IMR-90 (cell line): Measurements from ENCODE around the gene METTL17. TPM values are rescaled to one million over a fixed set of nuclear protein-coding genes. Genes with fewer than 3 reads are reported as not detected.

Experiments
- ATAC-seq: fragments of 200-7000 bp; cut with Tn5 transposase; 2 replicates; pipeline ENCODE4 v1.9.1; 2020; ENCODE audit warnings: low read depth, mild to moderate bottlenecking, moderate library complexity
- BruUV-seq: library from RNA; stranded (reverse); fragments of 400-500 nt; replicated peaks from 2 replicates; lab custom pipeline; 2021; lab: Mats Ljungman, UMichigan
- CTCF ChIA-PET: fragments of 300-600 bp; formaldehyde crosslinking; extraction: SDS; loops from one replicate; lab custom pipeline; 2021; ENCODE audit warnings: antibody characterized with exemption; lab: Yijun Ruan, JAX
- POLR2A ChIA-PET: fragments of 300-600 bp; sonication (Branson Sonifier 250); formaldehyde crosslinking; loops from one replicate; lab custom pipeline; 2022; ENCODE audit warnings: antibody characterized with exemption; ENCODE audit not compliant: unreplicated experiment; lab: Charles Lee
- DNase-seq: peaks from one replicate; pipeline ENCODE4 v3.0.0; 2013
- H2AFZ ChIP-seq: replicated peaks from 2 replicates; pipeline ENCODE3; 2013; ENCODE audit warnings: low read length, mild to moderate bottlenecking; ENCODE audit not compliant: poor library complexity
- H2AK5ac ChIP-seq: 2 replicates; pipeline ENCODE4 v1.6.1; 2013; ENCODE audit warnings: low read depth, low read length, inconsistent platforms
- H2AK9ac ChIP-seq: replicated peaks from 2 replicates; pipeline ENCODE3; 2013; ENCODE audit warnings: mild to moderate bottlenecking, low read depth, low read length, moderate library complexity; ENCODE audit not compliant: poor library complexity
- H2BK120ac ChIP-seq: 2 replicates; pipeline ENCODE4 v1.6.1; 2013; ENCODE audit warnings: low read depth, low read length, inconsistent platforms
- H2BK15ac ChIP-seq: 3 replicates; pipeline ENCODE4 v1.6.1; 2013; ENCODE audit warnings: low read depth, low read length, inconsistent platforms
- H2BK20ac ChIP-seq: 2 replicates; pipeline ENCODE4 v1.6.1; 2013; ENCODE audit warnings: low read depth, mild to moderate bottlenecking, inconsistent platforms, low read length, moderate library complexity
- H2BK5ac ChIP-seq: 2 replicates; pipeline ENCODE4 v1.6.1; 2013; ENCODE audit warnings: mild to moderate bottlenecking, low read depth, low read length, inconsistent platforms; ENCODE audit not compliant: poor library complexity, severe bottlenecking
- H3K14ac ChIP-seq: replicated peaks from 2 replicates; pipeline ENCODE4 v1.6.1; 2013; ENCODE audit warnings: low read depth, low read length, inconsistent platforms
- H3K18ac ChIP-seq: 2 replicates; pipeline ENCODE4 v1.6.1; 2013; ENCODE audit warnings: low read depth, low read length, control low read depth
- H3K23ac ChIP-seq: 2 replicates; pipeline ENCODE4 v1.6.1; 2013; ENCODE audit warnings: low read depth, low read length, inconsistent platforms
- H3K27ac ChIP-seq: 2 replicates; pipeline ENCODE4 v1.5.1; 2013; ENCODE audit warnings: mild to moderate bottlenecking, control low read depth, low read length; ENCODE audit not compliant: insufficient read depth
- H3K27me3 ChIP-seq: 2 replicates; pipeline ENCODE4 v1.6.1; 2013; ENCODE audit warnings: low read length; ENCODE audit not compliant: control insufficient read depth, insufficient read depth
- H3K36me3 ChIP-seq: 2 replicates; pipeline ENCODE4 v1.6.1; 2013; ENCODE audit warnings: low read length, mixed read lengths; ENCODE audit not compliant: control insufficient read depth, insufficient read depth
- H3K4ac ChIP-seq: 2 replicates; pipeline ENCODE4 v1.6.1; 2013; ENCODE audit warnings: low read depth, low read length, inconsistent platforms
- H3K4me1 ChIP-seq: 2 replicates; pipeline ENCODE4 v1.6.1; 2013; ENCODE audit warnings: low read length, mixed read lengths; ENCODE audit not compliant: control insufficient read depth, insufficient read depth
- H3K4me2 ChIP-seq: 2 replicates; pipeline ENCODE4 v1.6.1; 2013; ENCODE audit warnings: low read depth, mild to moderate bottlenecking, control low read depth, low read length, moderate library complexity
- H3K4me3 ChIP-seq: 2 replicates; pipeline ENCODE4 v1.5.1; 2013; ENCODE audit warnings: low read depth, mild to moderate bottlenecking, control low read depth, low read length, moderate library complexity; ENCODE audit not compliant: insufficient read depth
- H3K56ac ChIP-seq: 2 replicates; pipeline ENCODE4 v1.6.1; 2013; ENCODE audit warnings: low read length, inconsistent platforms; ENCODE audit not compliant: insufficient read depth; ENCODE audit errors: extremely low read depth
- H3K79me1 ChIP-seq, 2 experiments: 2 replicates each; pipeline ENCODE4 v1.6.1; 2013; ENCODE audit warnings: low read length in 2 of 2, inconsistent platforms in 1 of 2, low read depth in 1 of 2
- H3K9ac ChIP-seq: 2 replicates; pipeline ENCODE4 v1.6.1; 2013; ENCODE audit warnings: low read depth, low read length, control low read depth
- H3K9me1 ChIP-seq: 2 replicates; pipeline ENCODE4 v1.6.1; 2013; ENCODE audit warnings: low read length, inconsistent platforms; ENCODE audit not compliant: insufficient read depth
- H3K9me3 ChIP-seq: 2 replicates; pipeline ENCODE4 v1.6.1; 2013; ENCODE audit warnings: low read length; ENCODE audit not compliant: control insufficient read depth, insufficient read depth
- H4K20me1 ChIP-seq: 2 replicates; pipeline ENCODE4 v1.6.1; 2013; ENCODE audit warnings: low read length, inconsistent platforms; ENCODE audit not compliant: insufficient read depth
- H4K5ac ChIP-seq: 2 replicates; pipeline ENCODE4 v1.6.1; 2013; ENCODE audit warnings: mild to moderate bottlenecking, low read depth, low read length, control low read depth
- H4K8ac ChIP-seq, 2 experiments: 2 replicates each; pipeline ENCODE4 v1.6.1; 2013; ENCODE audit warnings: low read depth in 2 of 2, low read length in 2 of 2, control low read depth in 1 of 2, inconsistent platforms in 1 of 2
- H4K91ac ChIP-seq: 2 replicates; pipeline ENCODE4 v1.6.1; 2013; ENCODE audit warnings: low read depth, low read length, inconsistent platforms; ENCODE audit not compliant: insufficient read depth
- BHLHE40 ChIP-seq: fragments of 150-350 bp; IDR thresholded peaks from 2 replicates; pipeline ENCODE4 v1.6.1; 2016; ENCODE audit warnings: mild to moderate bottlenecking, low read depth, low read length
- CHD1 ChIP-seq: IDR thresholded peaks from 2 replicates; pipeline ENCODE4 v1.6.1; 2012; ENCODE audit warnings: low read depth, low read length, improper control_type of control experiment
- CTCF ChIP-seq: conservative IDR thresholded peaks from 2 replicates; pipeline ENCODE4 v1.5.1; 2012; ENCODE audit warnings: mild to moderate bottlenecking, low read depth, low read length, improper control_type of control experiment
- ELK1 ChIP-seq: fragments of 150-350 bp; IDR thresholded peaks from 2 replicates; pipeline ENCODE4 v1.6.1; 2016; ENCODE audit warnings: low read depth, mild to moderate bottlenecking, low read length, moderate library complexity, borderline replicate concordance
- FOS ChIP-seq: fragments of 150-350 bp; IDR thresholded peaks from 2 replicates; pipeline ENCODE4 v1.6.1; 2016; ENCODE audit warnings: low read depth, low read length
- MAFK ChIP-seq: IDR thresholded peaks from 2 replicates; pipeline ENCODE4 v1.6.1; 2012; ENCODE audit warnings: low read depth, low read length, improper control_type of control experiment
- MAZ ChIP-seq: IDR thresholded peaks from 2 replicates; pipeline ENCODE4 v1.6.1; 2012; ENCODE audit warnings: low read depth, mild to moderate bottlenecking, low read length, improper control_type of control experiment, moderate library complexity, borderline replicate concordance
- MXI1 ChIP-seq: IDR thresholded peaks from 2 replicates; pipeline ENCODE4 v1.6.1; 2012; ENCODE audit warnings: low read depth, mild to moderate bottlenecking, low read length, moderate library complexity, borderline replicate concordance
- POLR2A ChIP-seq: IDR thresholded peaks from 2 replicates; pipeline ENCODE4 v1.6.1; 2012; ENCODE audit warnings: mild to moderate bottlenecking, low read depth, low read length
- RCOR1 ChIP-seq: IDR thresholded peaks from 2 replicates; pipeline ENCODE4 v1.6.1; 2012; ENCODE audit warnings: mild to moderate bottlenecking, low read length, improper control_type of control experiment; ENCODE audit not compliant: insufficient replicate concordance
- RFX5 ChIP-seq: IDR thresholded peaks from 2 replicates; pipeline ENCODE4 v1.8.0; 2012; ENCODE audit warnings: low read depth, mild to moderate bottlenecking, low read length, moderate library complexity
- WGBS, 2 experiments: methylation state at CpG; one replicate each; pipeline versions ENCODE4 v1.1.5 to v1.1.7; 2013; ENCODE audit warnings: missing lambda C conversion rate in 2 of 2; ENCODE audit not compliant: insufficient read length in 1 of 2; ENCODE audit errors: extremely low coverage in 2 of 2; 5-methylcytosine and 5-hydroxymethylcytosine counted together
- dilution Hi-C: fragments of 300-500 bp; cut with HindIII; formaldehyde crosslinking; loops from one replicate; pipeline ENCODE4 v1.14.3; 2018; ENCODE audit warnings: low sequenced_read_pairs; ENCODE audit not compliant: unreplicated experiment
- in situ Hi-C: fragments of 300-500 bp; cut with MboI; formaldehyde crosslinking; loops from 3 replicates; pipeline ENCODE4 v1.14.3; 2019; ENCODE audit warnings: low sequenced_read_pairs, inconsistent platforms, mixed read lengths
- intact Hi-C: fragments of 100-400 bp; cut with micrococcal nuclease; formaldehyde crosslinking; loops from 2 replicates; pipeline ENCODE4 v1.10.0; 2022
- polyA plus RNA-seq, 3 experiments: library from polyadenylated mRNA; depleted of rRNA; stranded (reverse); fragments of >200 nt; gene quantifications; 2 replicates each; pipeline ENCODE4 v1.2.3, GENCODE V29; 2012; ENCODE audit warnings: low replicate concordance in 1 of 3
- total RNA-seq: library from RNA; depleted of rRNA; stranded (reverse); fragments of >200 nt; gene quantifications from 2 replicates; pipeline ENCODE4 v1.2.3, GENCODE V29; 2012

METTL17 gene
- total and polyA plus RNA-seq, 2 of the 4 experiments (the other 2 are of a cell fraction) = 32.8 to 69.7 TPM

- CTCF ChIA-PET = interaction anchor here (1.9 kb wide), 1 partner anchor 13 kb away, joined by 5 read pairs; no protein-coding TSS in a partner anchor
- in situ Hi-C loops = loop anchor here (25.0 kb wide), 1 partner anchor 646 kb away; the partner anchor contains the start of genes CCNB1IP1 and PARP2
Measured at GRCh38 chr14:20982646-20983369, 7.0 kb upstream of the METTL17 start.

More at GRCh38 chr14:20982646-20983369, 7.0 kb upstream of the METTL17 start:
- peaks cover 3% of the 10 kb centered on the region for H3K4me1 ChIP-seq
- no peak overlapping the region for H2AK9ac ChIP-seq
- dilution Hi-C loops = no loop called here
- H3K4me3 ChIP-seq = no peak overlapping the region
- H4K5ac ChIP-seq = no peak overlapping the region
- POLR2A ChIA-PET = no interaction called here
- TF ChIP-seq CTCF (no peak), POLR2A (no peak), BHLHE40 (no peak), RFX5 (no peak), MXI1 (no peak), RCOR1 (no peak), MAFK (no peak), FOS (no peak), CHD1 (no peak), ELK1 (no peak), MAZ (no peak)
- H2AFZ ChIP-seq = no peak overlapping the region
- ATAC-seq (no peak), DNase-seq (no peak)
- H3K79me1 ChIP-seq = no peaks in the 10 kb centered on the region
- no peak overlapping the region for H3K56ac ChIP-seq
- no peak overlapping the region for H3K4ac ChIP-seq
- no peak overlapping the region for H3K14ac ChIP-seq
- no peak overlapping the region for H4K91ac ChIP-seq
- peaks cover 2% of the 10 kb centered on the region; the same call in 1 of the 2 replicates for H3K27me3 ChIP-seq
- no peak overlapping the region for H2BK20ac ChIP-seq
- H2AK5ac ChIP-seq = no peak overlapping the region
- no peak overlapping the region for H4K8ac ChIP-seq
- BruUV-seq = no TSS peak
- H2BK15ac ChIP-seq = no peak overlapping the region
- H2BK5ac ChIP-seq = no peak overlapping the region
- no peak overlapping the region for H2BK120ac ChIP-seq
- intact Hi-C loops = no loop called here
- no peak overlapping the region for H3K18ac ChIP-seq
- H3K9ac ChIP-seq = no peak overlapping the region
- H3K23ac ChIP-seq = no peak overlapping the region
- H4K20me1 ChIP-seq = no peaks in the 10 kb centered on the region
- no peaks in the 10 kb centered on the region for H3K36me3 ChIP-seq
- no peak overlapping the region for H3K27ac ChIP-seq
- H3K4me2 ChIP-seq = no peak overlapping the region
- H3K9me1 ChIP-seq = peaks cover 5% of the 10 kb centered on the region; the same call in 1 of the 2 replicates
- no peaks in the 10 kb centered on the region for H3K9me3 ChIP-seq
- no CpG with 5 or more reads among the region's 2 CpGs for WGBS, 2 experiments
